Stimulated activated CD4-positive, alpha-beta T cell treated with anti-CD3 and anti-CD28 coated beads, Interleukin-4, amount 100 ng/mL, for 4 hours (primary cell): ENCODE measurements around the gene LGALSL.

ENCODE experiments used
- DNase-seq, 2 experiments: peaks; one replicate each; pipeline ENCODE4 v3.0.0-alpha.2; 2020

Gene LGALSL

DNA sequence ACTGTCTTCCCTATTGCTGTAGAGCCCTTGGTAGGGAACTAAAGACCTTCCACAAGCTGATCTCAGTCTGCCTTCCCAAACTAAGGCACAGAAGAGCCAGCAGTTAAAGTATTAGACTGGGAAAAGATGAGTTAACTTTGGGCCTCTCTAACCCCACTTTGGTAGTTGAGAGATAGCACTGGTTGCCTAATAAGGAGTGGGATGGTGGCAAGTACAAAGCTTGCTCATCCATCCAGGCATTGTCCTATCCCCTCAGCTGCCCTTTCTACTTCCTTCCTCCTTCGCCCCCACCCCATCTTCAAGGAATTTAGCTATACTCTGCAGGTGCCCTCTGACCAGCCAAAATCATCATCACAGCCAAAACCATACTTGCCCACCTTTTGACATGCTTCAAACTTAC is 48.0 kb downstream of the LGALSL start:
- no peak for DNase-seq

GRCh38 chr2:64502860-64503259 is 48.9 kb downstream of the LGALSL start:
- DNase-seq = no peak

GRCh38 chr2:64504774-64505720 is 51.1 kb downstream of the LGALSL start:
- no peak for DNase-seq

- no peak for DNase-seq
Observed at GRCh38 chr2:64506686-64507085, 52.7 kb downstream of the LGALSL start.
